Ovary (tissue), 9 donors: ENCODE data around the gene SETBP1. TPM values are rescaled to one million over a fixed set of nuclear protein-coding genes. Genes with fewer than 3 reads are reported as not detected.
"Not testable (repeated sequence)": the region's sequence is repeated elsewhere in the genome, so short reads cannot be mapped to it uniquely, and the experiment has no call there.

Experiments
- DNase-seq, 5 donors: peaks; one replicate each; pipeline ENCODE4 v3.0.0-alpha.2; 2019 to 2020
- H3K27ac ChIP-seq, 2 donors: fragments of 200-600 bp; one replicate each; pipeline versions ENCODE4 v1.5.1 to v1.8.0; 2019 to 2022
- H3K27me3 ChIP-seq: fragments of 200-600 bp; one replicate; pipeline ENCODE4 v1.8.0; 2022
- H3K36me3 ChIP-seq: fragments of 200-600 bp; sonication (generic); one replicate; pipeline ENCODE4 v1.5.1; 2019
- H3K4me1 ChIP-seq: one replicate; pipeline ENCODE4 v1.8.1; 2013; ENCODE audit warnings: mild to moderate bottlenecking, moderate library complexity; ENCODE audit not compliant: insufficient read depth
- H3K4me3 ChIP-seq: fragments of 200-600 bp; sonication (generic); one replicate; pipeline ENCODE4 v1.5.1; 2017
- H3K9me3 ChIP-seq, 2 donors: fragments of 200-600 bp in 1 of 2; sonication (generic) in 1 of 2; one replicate each; pipeline versions ENCODE4 v1.5.1 to v1.8.1; 2013 to 2019; ENCODE audit warnings: mild to moderate bottlenecking in 1 of 2, moderate library complexity in 1 of 2
- EP300 ChIP-seq: sonication (generic); formaldehyde crosslinking; IDR thresholded peaks from one replicate; pipeline ENCODE4 v1.6.1; 2017; ENCODE audit warnings: antibody characterized with exemption
- POLR2A ChIP-seq: fragments of 450-650 bp; IDR thresholded peaks from one replicate; pipeline ENCODE4 v1.6.1; 2017; ENCODE audit warnings: antibody characterized with exemption, mild to moderate bottlenecking, moderate library complexity
- WGBS, 3 donors: extraction: QIAGEN DNeasy Blood & Tissue Kit in 1 of 3; methylation state at CpG; one replicate each; pipeline versions ENCODE4 v1.1.5 to v1.1.7; 2013 to 2017; 5-methylcytosine and 5-hydroxymethylcytosine counted together
- intact Hi-C, 4 donors: fragments of 100-400 bp; cut with DNase I; formaldehyde crosslinking; loops; one replicate each; pipeline versions ENCODE4 v1.11.0 to v1.15.1; 2022 to 2023
- polyA plus RNA-seq, 2 donors: library from polyadenylated mRNA; stranded (reverse); fragments of 200-250 nt in 1 of 2; fragments of 350-450 nt in 1 of 2; fragmentation: Illumina TruSeq in 1 of 2; extraction: RNeasy Lipid Tissue Mini Kit (QIAGEN cat#74804) in 1 of 2; gene quantifications; one replicate each; pipeline ENCODE4 v1.2.3, GENCODE V29; 2013 to 2014
- total RNA-seq, 7 donors: library from RNA; depleted of rRNA in 2 of 7; stranded (reverse); fragments of >200 nt in 2 of 7; fragmentation: NEBNext Ultra II Directional in 3 of 7; extraction: Animal tissue kit (Norgen Biotek cat#: 25700) in 3 of 7; gene quantifications; one replicate each; pipeline versions ENCODE4 v1.1.0 to v1.2.4, GENCODE V29; 2016 to 2023
- TF ChIP-seq, protein P1 (sequence below), 3 donors: fragments of 450-650 bp in 2 of 3; fragments of 200-600 bp in 1 of 3; IDR thresholded peaks; one replicate each; pipeline versions ENCODE4 v1.5.1 to v1.8.0; 2016 to 2022; ENCODE audit warnings: antibody characterized with exemption in 3 of 3, mild to moderate bottlenecking in 1 of 3
- donor health status: DM: no; HTN: no; CAD: no; lungs with moderate emphysema.
- donor health status: DM: no; HTN: no; CAD: no.
- donor health status: Bipolar disorder and iron deficiency.
- donor health status: DM: yes; HTN: yes; CAD: no.
- donor health status: DM: no; HTN: no; CAD: no.
- donor health status: DM: yes; HTN: yes; CAD: no.

The SETBP1 gene
- total and polyA plus RNA-seq, 9 donors, result 7.8 to 53.7 (median 28.4) TPM

- WGBS, 3 donors, result 98 to 100% (median 99%) methylated on average over 4 of the region's 4 CpGs
- Histone ChIP-seq H3K4me1 (peaks cover 3% of the 10 kb centered on the region), H3K36me3 (no peaks in the 10 kb centered on the region), H3K27me3 (no peaks in the 10 kb centered on the region), H3K9me3 (no peaks in the 10 kb centered on the region), H3K4me3 (no peak overlapping the region), H3K27ac (no peak overlapping the region)
- intact Hi-C loops, result loop anchor here in 1 of 4 donors (10.0 kb wide), 1 partner anchor 105 kb away; no protein-coding TSS in a partner anchor
- TF ChIP-seq, protein P1, sequence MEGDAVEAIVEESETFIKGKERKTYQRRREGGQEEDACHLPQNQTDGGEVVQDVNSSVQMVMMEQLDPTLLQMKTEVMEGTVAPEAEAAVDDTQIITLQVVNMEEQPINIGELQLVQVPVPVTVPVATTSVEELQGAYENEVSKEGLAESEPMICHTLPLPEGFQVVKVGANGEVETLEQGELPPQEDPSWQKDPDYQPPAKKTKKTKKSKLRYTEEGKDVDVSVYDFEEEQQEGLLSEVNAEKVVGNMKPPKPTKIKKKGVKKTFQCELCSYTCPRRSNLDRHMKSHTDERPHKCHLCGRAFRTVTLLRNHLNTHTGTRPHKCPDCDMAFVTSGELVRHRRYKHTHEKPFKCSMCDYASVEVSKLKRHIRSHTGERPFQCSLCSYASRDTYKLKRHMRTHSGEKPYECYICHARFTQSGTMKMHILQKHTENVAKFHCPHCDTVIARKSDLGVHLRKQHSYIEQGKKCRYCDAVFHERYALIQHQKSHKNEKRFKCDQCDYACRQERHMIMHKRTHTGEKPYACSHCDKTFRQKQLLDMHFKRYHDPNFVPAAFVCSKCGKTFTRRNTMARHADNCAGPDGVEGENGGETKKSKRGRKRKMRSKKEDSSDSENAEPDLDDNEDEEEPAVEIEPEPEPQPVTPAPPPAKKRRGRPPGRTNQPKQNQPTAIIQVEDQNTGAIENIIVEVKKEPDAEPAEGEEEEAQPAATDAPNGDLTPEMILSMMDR (IDR thresholded peaks at IDR 0.05), result no peak
- TF ChIP-seq POLR2A, result no peak
- TF ChIP-seq EP300, result no peak
- no peak for DNase-seq
These were observed 118.8 kb downstream of the SETBP1 start for GRCh38 chr18:44799382-44799906.

DNA sequence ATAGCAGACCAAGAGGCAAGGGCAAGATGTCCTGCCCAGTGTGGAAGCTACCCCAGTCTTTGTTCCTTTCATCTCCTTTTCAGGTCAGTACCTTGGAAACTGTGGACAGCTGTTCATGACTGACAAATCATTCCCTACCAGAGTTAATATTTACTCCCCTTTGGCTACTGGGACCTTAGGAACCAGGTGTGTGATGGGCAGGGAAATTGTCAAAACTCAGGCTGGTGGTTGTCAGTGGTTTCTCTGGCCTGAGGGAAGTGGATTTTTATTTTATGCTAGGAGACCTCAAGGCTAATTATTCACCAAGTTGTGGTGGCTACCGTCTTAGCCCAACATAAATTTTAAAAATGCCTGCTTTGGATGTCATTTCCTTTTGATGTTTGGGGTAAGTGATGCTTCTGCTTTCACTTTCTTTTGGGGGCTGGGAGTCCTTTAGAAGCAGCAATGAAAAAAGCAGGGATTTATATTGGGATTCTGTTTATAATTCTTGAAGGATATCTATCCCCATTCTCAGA, 119.3 kb downstream of the SETBP1 start:
- Histone ChIP-seq H3K27me3 (no peaks in the 10 kb centered on the region), H3K4me1 (peaks cover 3% of the 10 kb centered on the region), H3K9me3 (no peaks in the 10 kb centered on the region), H3K36me3 (no peaks in the 10 kb centered on the region), H3K4me3 (no peak overlapping the region), H3K27ac (no peak overlapping the region)
- TF ChIP-seq EP300 (no peak), POLR2A (no peak)
- TF ChIP-seq, protein P1 (IDR thresholded peaks at IDR 0.05), result no peak
- DNase-seq, result no peak
- intact Hi-C loops, result loop anchor here in 1 of 4 donors (10.0 kb wide), 1 partner anchor 105 kb away; no protein-coding TSS in a partner anchor
- 42 to 63% (median 52%) methylated on average over 1 of the region's 1 CpG for WGBS, 3 donors

DNA sequence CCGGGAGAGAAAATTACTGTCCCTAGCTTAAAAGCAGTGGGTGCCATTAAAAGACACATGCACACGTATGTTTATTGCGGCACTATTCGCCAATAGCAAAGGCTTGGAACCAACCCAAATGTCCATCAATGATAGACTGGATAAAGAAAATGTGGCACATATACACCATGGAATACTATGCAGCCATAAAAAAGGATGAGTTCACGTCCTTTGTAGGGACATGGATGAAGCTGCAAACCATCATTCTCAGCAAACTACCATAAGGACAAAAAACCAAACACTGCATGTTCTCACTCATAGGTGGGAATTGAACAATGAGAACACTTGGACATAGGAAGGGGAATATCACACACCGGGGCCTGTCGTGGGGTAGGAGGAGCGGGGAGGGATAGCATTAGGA, 120.1 kb downstream of the SETBP1 start:
- H3K27ac ChIP-seq, DNase-seq, H3K4me3 ChIP-seq, H3K36me3 ChIP-seq, H3K27me3 ChIP-seq, H3K9me3 ChIP-seq, H3K4me1 ChIP-seq, intact Hi-C loops: not testable (repeated sequence)
- 97 to 98% (median 98%) methylated on average over 8 of the region's 8 CpGs for WGBS, 3 donors

DNA sequence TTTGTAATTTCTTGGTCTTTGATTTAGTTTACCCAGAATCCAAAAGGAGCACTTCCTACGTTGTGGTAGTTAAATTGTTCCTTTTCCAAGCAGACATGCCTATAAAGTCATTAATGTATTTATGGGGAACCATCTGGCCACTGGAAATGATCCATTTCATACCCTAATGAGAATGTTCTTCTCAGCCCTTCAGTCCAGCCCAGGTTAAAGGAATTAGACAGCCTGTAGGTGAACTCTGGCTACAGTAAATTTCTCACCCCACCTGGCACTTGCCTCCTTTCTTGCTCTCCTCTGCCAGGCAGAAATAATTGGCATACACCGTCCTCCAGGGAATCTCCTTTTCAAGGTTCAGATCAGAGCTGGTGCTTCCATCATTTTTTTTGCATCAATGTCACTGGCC, 121.1 kb downstream of the SETBP1 start:
- H3K9me3 ChIP-seq, result no peaks in the 10 kb centered on the region
- H3K4me3 ChIP-seq, result no peak overlapping the region
- peaks cover 6% of the 10 kb centered on the region for H3K4me1 ChIP-seq
- WGBS, 3 donors, result 93 to 95% (median 94%) methylated on average over 2 of the region's 2 CpGs
- H3K27ac ChIP-seq, result no peak overlapping the region
- no peaks in the 10 kb centered on the region for H3K36me3 ChIP-seq
- no peak for DNase-seq
- intact Hi-C loops, result no loop called here
- H3K27me3 ChIP-seq, result no peaks in the 10 kb centered on the region
- TF ChIP-seq, protein P1 (IDR thresholded peaks at IDR 0.05), result no peak
- TF ChIP-seq POLR2A (no peak), EP300 (no peak)

- Histone ChIP-seq H3K4me1 (peaks cover 6% of the 10 kb centered on the region), H3K4me3 (no peak overlapping the region), H3K9me3 (no peaks in the 10 kb centered on the region), H3K27me3 (no peaks in the 10 kb centered on the region), H3K27ac (peak overlapping the region in 1 of 2 donors; percentile 46), H3K36me3 (no peaks in the 10 kb centered on the region)
- 80 to 94% (median 92%) methylated on average over 3 of the region's 3 CpGs for WGBS, 3 donors
- TF ChIP-seq, protein P1 (IDR thresholded peaks at IDR 0.05), result no peak
- TF ChIP-seq POLR2A (no peak), EP300 (no peak)
- intact Hi-C loops, result no loop called here
- no peak for DNase-seq
These were observed 121.8 kb downstream of the SETBP1 start for GRCh38 chr18:44802508-44802907.
